ENCODE data around the gene HNRNPC.

DNA sequence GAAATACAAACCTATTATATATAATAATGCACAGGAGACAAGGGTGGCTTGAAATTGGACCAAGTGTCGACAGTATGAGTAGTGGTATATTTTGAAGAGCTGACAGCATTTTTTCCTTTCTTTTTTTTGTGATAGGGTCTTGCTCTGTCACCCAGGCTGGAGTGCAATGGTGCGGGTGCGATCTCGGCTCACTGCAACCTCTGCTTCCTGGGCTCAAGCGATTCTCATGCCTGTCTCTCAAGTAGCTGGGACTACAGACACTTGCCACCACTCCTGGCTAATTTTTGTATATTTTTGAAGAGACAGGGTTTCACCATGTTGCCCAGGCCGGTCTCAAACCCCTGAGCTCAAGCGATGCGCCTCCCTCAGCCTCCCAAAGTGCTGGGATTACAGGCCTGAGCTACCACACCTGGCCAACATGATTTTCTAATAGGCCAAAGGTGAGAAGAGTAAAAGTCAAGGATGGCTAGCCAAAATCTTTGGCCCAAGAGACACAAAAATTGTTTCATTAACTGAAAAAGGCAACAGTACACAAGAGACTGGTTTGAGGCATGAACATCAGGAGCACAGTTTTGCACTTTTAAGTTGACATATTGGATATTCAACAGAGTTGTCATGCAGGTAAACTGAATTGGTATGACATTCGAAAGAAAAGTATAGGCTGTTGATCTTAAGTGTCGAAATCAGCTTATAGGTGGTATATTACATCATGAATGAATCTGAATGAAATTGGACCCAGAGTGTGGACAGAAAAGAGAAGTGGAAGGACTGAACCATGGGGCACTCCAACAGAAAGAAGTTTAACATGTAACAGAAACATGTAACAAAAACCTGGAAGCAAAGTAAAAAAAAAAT is 12.5 kb downstream of the HNRNPC start:
- TF ChIP-seq CTCF (IDR thresholded peaks at IDR 0.05; ENCODE audit: borderline replicate concordance, extremely low read depth, low read length, poor library complexity, severe bottlenecking) (no peak), EZH2 (IDR thresholded peaks at IDR 0.05; ENCODE audit: borderline replicate concordance, low read depth, low read length, severe bottlenecking) (no peak)

Measured in DND-41 (cell line).